NCI-H2107 (cell line): ENCODE data around the gene SPOP.
"Not testable (repeated sequence)": the region's sequence is repeated elsewhere in the genome, so short reads cannot be mapped to it uniquely, and the experiment has no call there.

Experiments
- DNase-seq: peaks from one replicate; lab custom pipeline; 2025; lab: John Stamatoyannopoulos, UW

Gene SPOP

DNA sequence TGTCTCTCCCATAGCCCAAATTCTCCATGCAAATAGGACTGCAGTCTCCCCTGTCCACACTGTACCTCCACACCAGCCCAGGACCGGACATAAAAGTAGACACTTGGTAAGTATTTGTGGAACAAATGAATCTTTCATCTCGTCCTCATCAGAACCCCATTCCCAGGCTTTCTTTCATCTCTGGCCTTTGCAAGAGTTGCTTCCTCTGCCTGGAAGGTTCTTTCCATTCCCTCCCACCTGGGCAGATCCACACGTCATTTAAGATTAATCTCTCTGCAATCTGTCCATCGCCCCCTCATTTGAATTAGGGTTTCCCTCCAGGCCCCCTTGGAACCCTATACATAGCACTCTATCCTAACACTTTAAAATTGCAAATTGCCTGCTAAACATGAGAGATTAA lies 106.1 kb downstream of the SPOP start:
- no peak for DNase-seq

- DNase-seq: no peak
These were observed 106.6 kb downstream of the SPOP start for GRCh38 chr17:49571283-49571682.

- no peak for DNase-seq
These were observed 107.2 kb downstream of the SPOP start for GRCh38 chr17:49570540-49571242.

GRCh38 chr17:49568695-49569047 lies 109.2 kb downstream of the SPOP start:
- DNase-seq: not testable (repeated sequence)

GRCh38 chr17:49567871-49568694 lies 109.8 kb downstream of the SPOP start:
- DNase-seq: peak; percentile 59

- DNase-seq: no peak
These were observed 110.8 kb downstream of the SPOP start for GRCh38 chr17:49567104-49567521.

DNA sequence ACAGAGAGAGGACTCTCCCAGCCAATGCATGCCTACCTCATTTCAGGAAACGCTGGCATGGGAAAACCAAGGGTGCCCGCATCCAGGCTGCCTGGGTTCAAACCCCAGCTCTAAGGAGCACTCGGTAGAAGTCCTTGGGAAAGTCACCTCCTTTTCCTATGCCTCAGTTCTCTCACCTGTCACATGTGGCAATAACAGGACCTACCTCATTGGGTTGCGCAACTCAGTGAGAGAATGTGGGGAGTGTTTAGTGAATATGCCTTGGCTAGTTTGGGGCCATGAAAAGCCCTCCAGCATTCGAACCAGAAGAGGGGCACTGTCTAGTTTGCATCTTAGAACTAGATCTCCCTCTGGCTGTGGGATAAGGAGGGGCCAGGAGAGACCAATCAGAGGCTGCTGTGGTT lies 111.2 kb downstream of the SPOP start:
- no peak for DNase-seq

DNA sequence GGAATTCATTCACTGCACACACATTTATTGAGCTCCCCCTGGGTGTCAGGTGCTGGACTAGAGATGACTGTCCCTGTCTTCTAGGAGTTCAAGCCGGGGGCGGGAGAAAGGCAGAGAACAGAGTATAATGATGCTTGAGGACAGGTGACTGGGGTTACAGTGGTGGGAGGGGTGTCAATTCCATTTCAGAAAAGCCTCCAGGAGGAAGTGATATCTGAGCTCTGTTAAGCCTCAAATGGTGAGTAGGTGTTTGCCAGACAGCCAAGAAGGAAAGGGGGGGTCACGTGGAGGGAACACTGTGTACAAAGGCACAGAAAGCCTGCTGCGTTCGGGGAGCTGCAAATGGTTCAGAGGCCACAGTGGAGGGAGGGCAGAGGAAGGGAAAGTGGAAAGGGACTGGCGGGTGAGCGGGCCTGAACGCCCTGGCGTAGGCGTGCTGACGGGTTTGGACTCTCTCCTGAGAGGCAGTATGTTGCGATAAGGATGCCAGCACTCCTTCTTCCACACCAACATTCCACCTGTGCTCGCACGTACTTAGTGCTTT lies 111.9 kb downstream of the SPOP start:
- DNase-seq: peak; percentile 56

DNA sequence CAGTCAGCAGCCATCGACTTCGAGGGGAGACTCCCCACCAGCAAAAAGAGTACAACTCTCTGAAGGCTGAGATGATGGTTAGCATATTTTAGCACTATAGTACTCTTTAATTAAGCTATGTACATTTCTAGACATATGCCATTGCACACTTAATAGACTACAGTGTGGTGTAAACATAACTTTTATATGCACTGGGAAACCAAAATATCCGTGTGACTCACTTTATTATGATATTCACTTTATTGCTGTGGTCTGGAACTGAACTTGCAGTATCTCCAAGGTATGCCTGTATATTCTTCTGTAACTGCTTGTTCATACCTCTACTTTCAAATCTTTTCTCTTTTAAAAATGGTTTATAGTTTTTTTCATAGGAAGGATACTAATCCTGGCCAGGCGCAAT lies 113.3 kb downstream of the SPOP start:
- no peak for DNase-seq

GRCh38 chr17:49557312-49558024 lies 120.4 kb downstream of the SPOP start:
- peak; percentile 47 for DNase-seq

GRCh38 chr17:49556223-49556943 lies 121.5 kb downstream of the SPOP start:
- DNase-seq: peak; percentile 37

- no peak for DNase-seq
These were observed 122.2 kb downstream of the SPOP start for GRCh38 chr17:49555495-49556222.

DNA sequence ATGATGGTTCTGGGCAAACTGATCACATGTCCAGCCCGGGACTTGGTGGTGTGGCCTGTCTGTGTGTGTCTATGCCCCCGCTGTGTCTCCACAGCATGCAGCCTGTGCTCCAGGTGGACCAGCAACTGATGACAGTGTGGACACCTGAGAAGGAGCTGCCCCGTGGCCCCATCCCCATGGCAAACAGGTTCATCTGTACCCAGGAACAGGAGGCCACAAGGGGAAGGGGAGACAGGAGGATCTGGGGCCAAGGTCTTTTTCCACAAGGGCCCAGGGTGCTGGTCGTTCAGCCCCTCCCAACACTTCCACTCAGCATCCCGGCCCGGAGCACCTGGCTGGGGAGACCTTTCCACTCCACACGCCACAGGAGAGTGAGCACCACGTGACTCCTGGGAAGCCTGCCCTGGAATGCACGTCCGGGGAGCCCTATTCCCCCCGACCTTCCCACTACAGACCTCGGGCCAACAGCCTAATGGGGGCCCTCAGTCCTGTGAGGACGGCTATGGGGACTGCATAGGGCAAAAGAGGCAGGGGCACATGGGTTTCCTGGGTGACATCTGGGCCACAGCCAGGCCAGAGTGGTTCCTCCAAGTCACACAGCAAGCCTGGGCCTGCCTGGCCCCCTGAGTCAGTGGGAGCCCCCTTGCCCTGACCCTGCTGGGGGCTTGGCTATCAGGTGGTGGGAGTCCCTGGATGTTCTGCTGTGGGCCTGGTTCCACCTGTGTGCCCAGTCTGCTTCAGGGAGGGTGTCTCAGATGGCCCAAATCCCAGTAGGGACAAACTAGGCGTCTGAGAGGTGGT lies 123.0 kb downstream of the SPOP start:
- DNase-seq: no peak

- no peak for DNase-seq
These were observed 124.1 kb downstream of the SPOP start for GRCh38 chr17:49553676-49554335.

DNA sequence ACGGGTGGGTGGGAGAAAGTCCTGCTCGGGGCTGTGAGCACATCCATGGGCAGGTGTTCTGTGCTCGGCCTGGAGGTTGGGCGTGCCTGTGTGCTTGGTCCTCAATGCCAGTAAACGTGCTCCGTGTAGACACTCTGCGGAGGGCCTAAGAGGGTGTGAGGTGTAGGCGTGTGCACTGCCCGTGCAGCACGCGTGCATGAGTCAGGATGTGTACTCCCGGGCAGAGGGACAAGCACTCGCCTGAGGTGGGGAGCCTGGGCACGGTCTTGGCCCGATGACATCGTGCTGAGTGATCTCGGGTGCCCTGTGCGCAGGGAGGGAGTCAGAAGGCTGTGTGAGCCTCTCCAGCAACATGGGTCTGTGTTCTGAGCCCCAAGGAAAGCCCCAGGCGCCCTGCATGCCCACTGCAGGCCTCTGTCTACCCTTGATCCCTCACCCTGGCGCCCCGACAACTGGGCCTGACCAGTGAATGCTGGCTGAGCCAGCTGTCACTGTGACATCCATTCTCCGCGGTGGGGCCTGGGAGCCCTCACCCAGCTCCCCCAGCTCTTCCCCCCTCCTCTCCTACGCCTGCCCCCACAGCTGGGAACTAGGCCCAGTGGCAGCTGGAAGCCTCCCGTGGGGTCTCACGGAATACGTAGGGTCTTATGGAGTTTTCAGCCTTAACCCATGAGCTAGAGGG lies 125.7 kb downstream of the SPOP start:
- DNase-seq: no peak

DNA sequence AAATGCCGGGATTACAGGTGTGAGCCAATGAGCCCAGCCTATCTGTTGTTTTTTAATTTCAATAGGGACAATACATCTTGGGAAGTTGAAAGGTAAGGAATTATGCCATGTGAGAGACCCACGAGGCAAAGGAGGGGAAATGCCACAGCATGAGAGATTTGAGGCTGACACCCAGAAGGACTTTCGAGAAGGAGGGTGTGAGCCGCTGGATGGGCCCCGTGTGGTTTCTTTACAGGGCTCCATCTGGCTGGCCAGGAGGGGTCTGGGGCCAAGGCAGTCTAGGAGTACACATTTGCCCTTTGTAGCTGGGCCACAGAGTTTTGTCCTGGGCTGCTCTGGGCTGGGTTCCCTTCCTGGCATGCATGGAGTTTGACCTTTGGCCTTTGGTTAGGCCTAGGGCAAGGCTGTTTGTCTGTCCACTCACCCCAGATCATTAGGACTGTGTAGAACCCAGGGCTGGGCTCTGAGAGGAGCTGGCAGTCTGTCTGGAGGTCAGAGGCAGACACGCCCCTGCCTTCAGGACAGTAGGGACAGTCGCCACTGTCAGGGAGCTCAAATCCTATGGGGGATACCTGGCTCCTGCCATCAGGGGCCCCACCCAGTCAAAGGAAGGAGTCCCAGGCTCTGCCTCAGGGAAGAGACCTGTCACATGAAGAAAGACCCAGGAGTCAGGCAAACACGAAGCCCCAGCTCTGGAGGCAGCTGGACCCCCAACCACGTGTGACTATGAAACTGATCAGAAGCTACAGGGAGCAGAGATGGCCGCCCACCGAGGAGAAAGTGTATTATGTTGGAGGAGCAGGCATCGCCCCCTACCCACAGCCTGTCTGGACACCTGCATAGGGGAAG lies 126.5 kb downstream of the SPOP start:
- DNase-seq: no peak

DNA sequence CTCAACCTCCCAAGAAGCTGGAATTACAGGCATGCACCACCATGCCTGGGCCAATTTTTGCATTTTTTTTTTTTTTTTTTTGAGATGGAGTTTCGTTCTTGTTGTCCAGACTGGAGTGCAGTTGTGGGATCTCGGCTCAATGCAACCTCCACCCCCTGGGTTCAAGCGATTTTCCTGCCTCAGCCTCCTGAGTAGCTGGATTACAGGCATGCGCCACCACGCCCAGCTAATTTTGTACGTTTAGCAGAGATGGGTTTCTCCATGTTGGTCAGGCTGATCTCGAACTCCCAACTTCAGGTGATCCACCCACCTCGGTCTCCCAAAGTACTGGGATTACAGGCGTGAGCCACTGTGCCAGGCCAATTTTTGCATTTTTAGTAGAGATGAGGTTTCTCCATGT lies 127.1 kb downstream of the SPOP start:
- not testable (repeated sequence) for DNase-seq
